A673 (cell line): ENCODE results near the gene DMBX1.

ENCODE experiments used
- EZH2 ChIP-seq: fragments of 200-600 bp; sonication (generic); IDR thresholded peaks from 2 replicates; pipeline ENCODE4 v1.6.1; 2017; ENCODE audit warnings: borderline replicate concordance, low read depth, mild to moderate bottlenecking, mixed read lengths, antibody characterized with exemption, low read length; ENCODE audit not compliant: poor library complexity, severe bottlenecking
- TF ChIP-seq, protein P1 (sequence below): fragments of 300-800, 200-600 bp; sonication (generic); conservative IDR thresholded peaks from 2 replicates; pipeline ENCODE4 v1.5.1; 2017; ENCODE audit warnings: low read depth, mild to moderate bottlenecking, antibody characterized with exemption, low read length, moderate library complexity, mixed read lengths

DNA sequence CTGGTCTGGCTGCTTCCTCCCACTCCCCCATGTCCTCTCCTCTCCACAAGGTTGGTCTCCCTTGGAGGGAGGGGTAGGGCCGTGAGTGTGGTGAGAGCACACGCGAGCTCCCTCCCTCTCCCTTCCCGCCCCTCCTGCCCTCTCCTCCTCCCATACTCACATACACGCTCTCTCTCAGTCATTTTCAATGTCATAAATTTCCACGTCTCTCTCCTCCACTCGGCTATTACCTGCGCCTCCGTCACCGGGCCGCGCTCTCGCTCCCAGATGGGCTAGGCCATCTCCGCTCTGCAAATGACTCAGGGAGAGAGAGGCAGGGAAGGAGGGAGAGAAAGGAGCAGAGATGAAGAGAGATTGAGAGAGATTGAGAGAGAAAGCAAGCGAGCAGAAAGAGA is 36.7 kb upstream of the DMBX1 start:
- TF ChIP-seq, protein P1, sequence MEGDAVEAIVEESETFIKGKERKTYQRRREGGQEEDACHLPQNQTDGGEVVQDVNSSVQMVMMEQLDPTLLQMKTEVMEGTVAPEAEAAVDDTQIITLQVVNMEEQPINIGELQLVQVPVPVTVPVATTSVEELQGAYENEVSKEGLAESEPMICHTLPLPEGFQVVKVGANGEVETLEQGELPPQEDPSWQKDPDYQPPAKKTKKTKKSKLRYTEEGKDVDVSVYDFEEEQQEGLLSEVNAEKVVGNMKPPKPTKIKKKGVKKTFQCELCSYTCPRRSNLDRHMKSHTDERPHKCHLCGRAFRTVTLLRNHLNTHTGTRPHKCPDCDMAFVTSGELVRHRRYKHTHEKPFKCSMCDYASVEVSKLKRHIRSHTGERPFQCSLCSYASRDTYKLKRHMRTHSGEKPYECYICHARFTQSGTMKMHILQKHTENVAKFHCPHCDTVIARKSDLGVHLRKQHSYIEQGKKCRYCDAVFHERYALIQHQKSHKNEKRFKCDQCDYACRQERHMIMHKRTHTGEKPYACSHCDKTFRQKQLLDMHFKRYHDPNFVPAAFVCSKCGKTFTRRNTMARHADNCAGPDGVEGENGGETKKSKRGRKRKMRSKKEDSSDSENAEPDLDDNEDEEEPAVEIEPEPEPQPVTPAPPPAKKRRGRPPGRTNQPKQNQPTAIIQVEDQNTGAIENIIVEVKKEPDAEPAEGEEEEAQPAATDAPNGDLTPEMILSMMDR = no peak
- TF ChIP-seq EZH2 = no peak
